GM15510 (cell line): ENCODE results near the gene PLEKHA8.

ENCODE experiments used
- POLR2A ChIP-seq: IDR thresholded peaks from 3 replicates; pipeline ENCODE4 v1.6.1; 2011; ENCODE audit warnings: borderline replicate concordance; ENCODE audit not compliant: insufficient read length; ENCODE audit errors: extremely low read depth

Gene PLEKHA8

DNA sequence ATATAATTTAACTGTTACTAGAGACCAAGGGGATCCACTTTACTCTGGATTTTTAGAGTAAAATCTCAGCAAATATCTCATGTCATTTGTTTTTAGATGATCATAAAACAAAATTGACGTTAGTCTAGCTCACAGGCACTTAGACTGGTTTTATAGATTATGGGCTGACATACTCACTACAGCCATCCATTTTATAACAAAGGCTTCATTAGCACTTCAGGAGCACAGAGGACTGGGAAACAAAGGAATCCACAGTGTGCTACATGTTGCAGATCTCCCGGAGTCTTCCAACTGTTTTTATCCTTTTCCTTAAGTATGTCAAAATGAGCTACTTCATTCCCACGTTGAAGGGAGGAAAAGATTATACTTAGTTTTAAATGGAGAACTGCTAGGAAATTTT lies 22.7 kb upstream of the PLEKHA8 start:
- TF ChIP-seq POLR2A: no peak

DNA sequence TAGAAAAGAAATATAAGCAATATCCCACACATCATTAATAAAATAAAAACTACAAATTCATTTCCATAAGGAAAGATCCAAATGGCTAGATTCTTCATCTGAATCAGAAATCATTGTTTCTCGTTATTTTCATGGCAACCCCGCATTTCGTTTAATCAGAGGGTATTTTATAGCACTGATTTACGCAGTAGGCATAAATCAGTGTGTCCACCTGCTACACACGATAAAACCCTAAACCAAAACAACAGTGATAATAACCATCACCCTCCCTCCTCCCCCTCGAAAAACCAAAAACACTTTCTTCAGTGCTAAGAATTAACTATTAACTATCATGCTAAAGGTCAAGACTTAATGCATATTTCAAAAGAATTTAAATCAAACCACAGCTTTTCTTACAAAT lies 18.2 kb upstream of the PLEKHA8 start:
- TF ChIP-seq POLR2A: no peak

DNA sequence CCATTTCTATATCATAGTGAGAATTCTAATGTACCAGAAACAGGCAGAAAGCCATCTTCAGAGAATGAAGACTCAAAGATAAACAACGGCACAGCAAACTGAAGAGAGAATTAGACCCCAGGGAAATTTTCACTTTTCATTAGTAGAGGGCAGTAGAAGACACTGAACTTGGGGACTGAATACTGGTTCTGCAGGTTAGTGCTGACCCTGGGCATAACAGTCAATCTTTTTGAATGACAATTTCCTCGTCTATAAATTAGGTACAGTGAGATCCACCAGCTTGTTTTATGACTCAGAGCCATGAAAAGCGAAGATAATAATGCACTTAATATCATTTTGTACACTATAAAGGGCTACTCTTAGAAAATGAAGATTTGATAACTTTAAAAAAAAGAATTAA lies 15.5 kb upstream of the PLEKHA8 start:
- TF ChIP-seq POLR2A: no peak

DNA sequence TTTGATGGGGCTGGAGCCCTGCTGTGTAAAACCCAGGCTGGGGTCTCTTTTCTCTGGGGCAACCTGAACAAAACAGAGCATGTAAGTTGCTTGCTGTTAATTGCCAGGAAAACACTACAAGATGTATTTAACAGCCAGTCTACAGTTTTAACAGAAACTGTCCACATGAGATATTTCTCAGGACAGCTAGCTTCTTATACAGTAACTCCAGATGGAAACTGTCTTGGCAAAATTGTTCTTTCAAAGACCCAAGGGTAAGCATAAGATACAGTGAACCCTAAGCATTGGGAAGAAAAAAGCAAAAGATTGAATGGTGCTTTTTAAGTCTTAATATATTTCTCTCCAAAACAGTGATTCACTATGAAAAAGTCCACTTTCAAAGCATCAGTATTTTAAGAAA lies 9.8 kb upstream of the PLEKHA8 start:
- TF ChIP-seq POLR2A: no peak

DNA sequence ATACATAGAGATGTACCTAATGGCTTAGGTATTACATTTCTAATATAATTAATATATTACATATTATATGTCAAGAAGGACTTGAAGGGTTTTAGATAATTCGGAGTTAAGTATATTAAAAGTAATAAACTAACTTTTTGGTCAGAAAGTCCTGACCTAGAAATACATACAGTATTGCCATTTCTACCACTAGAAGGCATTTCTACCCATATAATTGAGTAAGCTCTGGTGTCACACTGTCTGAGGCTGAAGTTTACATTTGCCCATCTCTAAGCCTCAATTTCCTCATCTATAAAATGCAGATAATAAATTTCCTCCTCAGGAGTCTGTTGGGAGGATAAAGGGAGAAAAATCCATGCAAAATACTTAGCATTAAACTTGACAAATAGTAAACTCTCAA lies 8.8 kb upstream of the PLEKHA8 start:
- no peak for TF ChIP-seq POLR2A

DNA sequence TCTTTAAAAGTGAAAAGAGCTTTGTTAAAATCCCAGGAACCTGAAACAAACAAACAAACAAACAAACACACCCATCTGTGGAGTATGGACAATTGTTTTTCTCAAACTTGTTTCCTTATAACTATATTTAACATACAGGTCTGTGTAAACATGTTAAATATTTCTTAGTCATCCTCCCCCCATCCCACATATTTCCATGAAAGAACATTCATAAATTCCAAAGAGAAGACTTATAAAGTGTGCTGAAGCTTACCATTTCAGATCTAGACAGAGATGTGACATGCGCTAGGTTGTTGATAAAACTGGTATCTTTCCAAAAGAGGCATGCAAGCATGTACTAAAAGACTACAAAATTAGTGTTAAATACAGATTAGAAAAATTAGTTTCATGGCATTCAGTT lies 8.3 kb upstream of the PLEKHA8 start:
- no peak for TF ChIP-seq POLR2A

DNA sequence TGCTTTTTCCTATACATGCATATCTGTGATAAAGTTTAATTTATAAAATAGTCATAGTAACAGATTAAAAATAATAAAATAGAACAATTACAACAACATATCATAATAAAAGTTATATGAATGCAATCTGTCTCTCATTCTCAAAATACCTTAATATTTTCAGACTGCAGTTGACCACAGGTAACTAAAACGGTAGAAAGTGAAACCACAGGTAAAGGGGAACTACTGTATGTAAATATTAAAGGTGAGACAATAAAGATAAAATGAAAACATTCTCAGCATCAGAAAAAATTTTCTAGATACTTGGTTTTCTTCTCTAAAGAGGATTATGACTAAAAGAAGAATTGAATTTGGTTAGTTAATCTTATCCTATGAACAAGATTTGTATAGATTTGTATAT lies 7.7 kb upstream of the PLEKHA8 start:
- TF ChIP-seq POLR2A: no peak

DNA sequence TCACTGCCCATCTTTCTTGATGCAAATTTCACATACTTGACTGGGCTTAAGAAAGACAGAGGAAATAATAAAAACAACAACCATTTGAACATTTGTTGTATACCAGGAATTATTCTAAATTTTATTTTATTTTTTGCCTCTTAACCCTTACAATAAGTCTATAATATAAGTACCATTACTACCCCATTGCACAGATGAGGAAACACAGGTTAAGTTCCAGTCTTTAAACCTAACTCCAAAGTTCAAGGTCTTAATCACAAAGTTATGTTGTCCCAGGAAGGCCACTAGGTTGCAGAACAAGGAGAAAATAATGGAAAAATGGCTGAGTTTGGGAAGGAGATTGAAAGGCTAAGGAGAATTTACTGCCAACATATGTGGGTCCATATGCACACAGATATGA lies 5.2 kb upstream of the PLEKHA8 start:
- no peak for TF ChIP-seq POLR2A

DNA sequence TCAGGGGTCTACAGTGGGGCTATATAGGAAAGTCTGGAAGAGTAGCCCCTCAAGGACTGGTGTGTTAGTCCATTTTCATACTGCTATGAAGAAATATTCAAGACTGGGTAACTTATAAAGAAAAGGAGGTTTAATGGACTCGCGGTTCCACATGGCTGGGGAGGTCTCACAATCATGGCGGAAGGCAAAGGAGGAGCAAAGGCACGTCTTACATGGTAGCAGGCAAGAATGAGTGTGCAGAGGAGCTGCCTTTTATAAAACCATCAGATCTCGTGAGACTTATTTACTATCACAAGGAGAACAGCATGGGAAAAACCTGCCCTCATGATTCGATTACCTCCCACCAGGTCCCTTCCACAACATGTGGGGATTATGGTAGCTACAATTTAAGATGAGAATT lies 4.7 kb upstream of the PLEKHA8 start:
- no peak for TF ChIP-seq POLR2A

DNA sequence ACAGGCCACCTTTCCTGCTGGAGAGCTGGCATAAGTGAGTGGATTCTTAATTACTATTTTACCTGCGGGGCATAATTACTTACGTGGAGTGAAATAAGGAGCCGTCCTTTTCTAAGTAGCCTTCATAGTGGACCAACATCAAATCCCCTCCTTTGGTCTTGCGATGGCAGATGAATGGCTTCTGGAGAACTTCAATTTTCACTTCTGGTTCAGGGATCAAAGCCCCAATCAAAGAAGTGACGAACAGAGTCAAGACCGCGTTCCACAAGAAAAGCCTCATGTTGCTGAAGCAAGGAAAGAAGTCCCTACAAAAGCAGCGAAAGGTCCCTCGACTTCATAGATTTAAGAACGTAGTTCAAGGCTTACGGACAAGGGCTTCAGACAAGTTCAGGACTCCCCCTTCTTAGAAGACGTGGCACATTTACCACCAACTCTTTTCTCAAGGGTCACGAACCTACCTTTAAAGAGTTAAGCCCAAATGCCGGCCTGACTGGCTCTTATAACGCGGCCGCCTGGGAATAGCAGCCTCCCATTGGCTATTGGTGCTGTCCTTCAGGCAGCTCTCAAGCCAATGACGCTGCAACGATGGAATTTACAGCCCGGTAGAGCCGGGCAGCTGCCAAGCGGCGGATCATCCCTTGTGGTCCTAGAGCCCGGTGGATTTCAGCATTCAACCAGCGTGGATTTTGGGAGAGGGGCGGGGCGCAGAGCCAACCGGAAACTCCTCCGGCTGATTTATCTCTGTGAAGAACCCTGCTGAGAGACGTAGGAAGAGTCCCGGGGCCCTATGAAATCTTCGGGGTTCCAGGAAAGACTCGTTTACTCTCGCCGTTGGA lies 1.8 kb upstream of the PLEKHA8 start, which contains the start of gene FKBP14:
FKBP14 (minus strand) TSS at position 474 of the 836 bp plus-strand sequence; CDS start at position 280, 194 bp downstream.
- TF ChIP-seq POLR2A: peak; percentile 59

DNA sequence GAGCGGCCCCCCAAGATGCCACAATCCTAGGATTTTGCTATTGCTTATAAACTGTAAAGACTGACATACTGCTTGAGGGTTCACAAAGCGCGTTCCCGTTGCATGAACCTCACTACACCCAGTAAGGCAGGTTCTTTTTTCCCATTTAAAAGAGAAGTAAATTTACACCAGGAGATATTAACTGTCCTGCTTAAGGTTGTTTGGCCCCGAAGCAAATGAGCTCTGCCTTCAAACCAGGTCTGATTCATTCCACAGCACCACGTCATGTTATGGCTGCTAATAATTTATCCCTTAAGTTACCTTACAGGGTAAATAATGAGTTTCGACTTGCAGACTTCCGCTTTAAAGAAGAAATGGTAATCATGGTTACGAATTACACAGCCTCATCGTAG lies 1.2 kb upstream of the PLEKHA8 start:
- no peak for TF ChIP-seq POLR2A

DNA sequence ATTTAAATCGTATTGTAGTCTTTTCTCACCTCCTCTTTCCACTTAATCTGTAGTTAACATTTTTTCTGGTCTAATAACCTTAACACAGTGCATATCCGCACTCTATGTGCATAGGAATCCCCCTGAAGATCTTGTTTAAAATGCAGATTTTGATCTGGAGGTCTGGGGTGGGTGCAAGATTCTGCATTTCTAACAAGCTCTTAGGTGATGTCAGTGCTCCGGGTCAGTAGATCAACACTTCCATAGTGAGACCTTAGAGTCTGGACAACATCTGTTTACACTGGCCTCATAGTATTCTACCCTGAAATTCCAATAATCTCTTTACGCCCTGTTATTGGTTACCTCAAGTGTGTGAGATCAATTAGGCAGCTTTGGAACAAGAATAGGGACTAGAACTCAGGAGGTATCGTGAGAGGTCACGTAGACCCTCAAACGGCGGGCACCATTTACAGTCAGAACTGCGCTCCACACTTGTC lies 434 bp upstream of the PLEKHA8 start:
- TF ChIP-seq POLR2A: no peak

DNA sequence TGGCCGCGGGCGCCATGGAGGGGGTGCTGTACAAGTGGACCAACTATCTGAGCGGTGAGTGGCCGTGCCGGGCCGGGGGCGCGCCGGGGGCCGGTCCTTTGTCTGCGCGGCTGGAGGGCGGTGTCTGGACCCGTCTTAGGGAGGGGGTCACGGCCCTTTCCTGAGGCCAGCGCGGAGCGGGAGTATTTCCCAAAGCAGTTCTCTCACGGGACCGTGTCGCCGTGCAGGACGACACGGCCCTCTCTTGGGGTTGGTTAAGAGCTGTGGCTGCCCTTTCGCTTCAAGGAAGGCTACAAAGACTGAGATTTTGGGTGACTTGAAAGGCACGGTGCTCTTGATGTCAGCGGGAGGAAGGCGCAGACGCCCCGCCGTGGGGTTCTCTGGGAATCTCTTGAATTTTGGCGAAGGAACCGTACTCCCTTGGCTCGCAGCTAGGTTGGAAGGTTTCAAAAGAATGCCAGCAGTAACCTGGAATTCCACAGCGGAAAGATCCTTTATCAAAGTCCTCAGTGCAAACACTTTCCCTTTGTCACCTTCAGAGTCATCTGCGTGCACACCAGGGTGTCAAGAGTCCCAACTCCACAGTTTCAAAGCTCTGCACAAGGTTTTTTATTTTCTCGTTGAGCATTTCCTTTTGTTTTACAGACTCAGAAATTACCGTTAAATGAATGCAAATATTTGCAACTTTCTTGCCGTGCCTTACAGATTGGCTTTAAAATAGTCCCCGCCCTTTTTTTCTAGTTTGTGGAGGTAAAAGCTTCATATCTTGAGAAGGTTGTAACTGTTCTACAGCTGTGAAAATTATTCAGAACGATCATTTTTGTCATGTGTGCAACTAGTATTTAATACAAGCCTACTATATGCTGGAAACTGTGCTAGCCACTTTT lies 780 bp downstream of the PLEKHA8 start:
- no peak for TF ChIP-seq POLR2A

DNA sequence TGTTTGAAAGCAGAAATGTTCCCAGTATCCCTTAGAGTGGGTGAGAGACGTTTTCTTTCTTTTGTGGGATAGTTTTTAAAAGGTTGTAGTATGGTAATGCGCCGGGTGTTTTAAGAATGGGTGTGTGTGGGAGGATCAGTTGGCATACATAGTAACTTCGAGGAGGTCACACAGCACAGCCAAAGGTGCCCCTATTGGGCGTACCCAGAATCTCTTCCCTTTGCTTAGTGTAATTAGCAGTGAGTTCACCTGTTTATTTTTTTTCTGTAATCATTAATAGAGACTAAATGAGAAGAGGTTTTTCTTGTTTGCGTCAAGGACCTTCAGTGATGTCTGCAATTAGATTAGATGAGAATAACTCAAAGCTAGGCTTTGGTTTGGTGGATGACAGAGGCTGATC lies 1.5 kb downstream of the PLEKHA8 start:
- TF ChIP-seq POLR2A: no peak
